ENCODE data around the gene CLTA.

DNA sequence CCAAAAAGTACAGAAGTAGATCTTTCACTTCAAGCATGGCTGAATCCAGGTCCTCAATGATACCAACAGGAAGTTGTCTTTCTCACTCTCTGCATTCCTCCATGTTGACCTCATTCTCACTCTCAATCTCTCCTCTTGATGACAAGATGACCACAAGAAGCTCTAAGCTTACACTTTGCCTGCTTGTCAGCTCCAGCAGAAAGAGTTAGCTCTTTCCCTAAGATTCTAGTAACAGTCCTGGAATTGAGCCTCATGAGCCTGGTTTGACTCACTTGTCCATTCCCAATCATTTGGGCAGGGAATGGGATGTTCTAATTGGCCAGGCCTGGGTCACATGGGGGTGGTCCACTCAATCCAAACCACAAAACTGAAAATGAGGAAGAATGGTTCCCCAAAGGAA, 3.3 kb upstream of the CLTA start:
- TF ChIP-seq, protein P1, sequence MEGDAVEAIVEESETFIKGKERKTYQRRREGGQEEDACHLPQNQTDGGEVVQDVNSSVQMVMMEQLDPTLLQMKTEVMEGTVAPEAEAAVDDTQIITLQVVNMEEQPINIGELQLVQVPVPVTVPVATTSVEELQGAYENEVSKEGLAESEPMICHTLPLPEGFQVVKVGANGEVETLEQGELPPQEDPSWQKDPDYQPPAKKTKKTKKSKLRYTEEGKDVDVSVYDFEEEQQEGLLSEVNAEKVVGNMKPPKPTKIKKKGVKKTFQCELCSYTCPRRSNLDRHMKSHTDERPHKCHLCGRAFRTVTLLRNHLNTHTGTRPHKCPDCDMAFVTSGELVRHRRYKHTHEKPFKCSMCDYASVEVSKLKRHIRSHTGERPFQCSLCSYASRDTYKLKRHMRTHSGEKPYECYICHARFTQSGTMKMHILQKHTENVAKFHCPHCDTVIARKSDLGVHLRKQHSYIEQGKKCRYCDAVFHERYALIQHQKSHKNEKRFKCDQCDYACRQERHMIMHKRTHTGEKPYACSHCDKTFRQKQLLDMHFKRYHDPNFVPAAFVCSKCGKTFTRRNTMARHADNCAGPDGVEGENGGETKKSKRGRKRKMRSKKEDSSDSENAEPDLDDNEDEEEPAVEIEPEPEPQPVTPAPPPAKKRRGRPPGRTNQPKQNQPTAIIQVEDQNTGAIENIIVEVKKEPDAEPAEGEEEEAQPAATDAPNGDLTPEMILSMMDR (IDR thresholded peaks at IDR 0.05) = no peak
- TF ChIP-seq POLR2A (IDR thresholded peaks at IDR 0.05) = no peak

Data from gastroesophageal sphincter (tissue), 3 donors.